Subcutaneous abdominal adipose tissue (tissue), 5 donors: ENCODE results near the gene GRAMD2A.
A peak's percentile ranks its signal among the peaks of the same experiment; 100 is the strongest.

ENCODE experiments used
- H3K27ac ChIP-seq: one replicate; pipeline ENCODE4 v1.7.0; 2013; ENCODE audit warnings: low read depth, mild to moderate bottlenecking, inconsistent platforms, low read length, moderate library complexity
- H3K27me3 ChIP-seq, 5 donors: one replicate each; pipeline ENCODE4 v1.7.0; 2013; ENCODE audit warnings: low read length in 5 of 5, inconsistent platforms in 1 of 5; ENCODE audit not compliant: control insufficient read depth in 5 of 5, insufficient read depth in 4 of 5
- H3K36me3 ChIP-seq, 5 donors: one replicate each; pipeline ENCODE4 v1.7.0; 2013; ENCODE audit warnings: low read length in 5 of 5; ENCODE audit not compliant: control insufficient read depth in 5 of 5, insufficient read depth in 5 of 5
- H3K4me1 ChIP-seq, 5 donors: one replicate each; pipeline ENCODE4 v1.7.0; 2013; ENCODE audit warnings: low read length in 5 of 5, mild to moderate bottlenecking in 3 of 5, moderate library complexity in 1 of 5; ENCODE audit not compliant: control insufficient read depth in 5 of 5, insufficient read depth in 5 of 5
- H3K4me3 ChIP-seq, 5 donors: one replicate each; pipeline ENCODE4 v1.7.0; 2013; ENCODE audit warnings: low read length in 5 of 5, low read depth in 1 of 5
- H3K9ac ChIP-seq, 5 donors: one replicate each; pipeline ENCODE4 v1.7.0; 2013; ENCODE audit warnings: low read length in 5 of 5, mild to moderate bottlenecking in 4 of 5, moderate library complexity in 3 of 5
- H3K9me3 ChIP-seq, 5 donors: one replicate each; pipeline ENCODE4 v1.7.0; 2013; ENCODE audit warnings: low read length in 5 of 5; ENCODE audit not compliant: control insufficient read depth in 5 of 5
- donor health status: healthy.
- donor health status: healthy.
- donor health status: healthy.
- donor health status: healthy.
- donor health status: healthy.

The GRAMD2A gene

GRCh38 chr15:72160696-72161245 is 36.8 kb downstream of the GRAMD2A start:
- peaks cover 0 to 5% (median 2%) of the 10 kb centered on the region in 5 donors for H3K4me1 ChIP-seq
- no peak overlapping the region for H3K27ac ChIP-seq
- no peaks in the 10 kb centered on the region for H3K27me3 ChIP-seq
- no peak overlapping the region for H3K9ac ChIP-seq
- H3K9me3 ChIP-seq: no peaks in the 10 kb centered on the region
- no peaks in the 10 kb centered on the region for H3K36me3 ChIP-seq
- H3K4me3 ChIP-seq: no peak overlapping the region

DNA sequence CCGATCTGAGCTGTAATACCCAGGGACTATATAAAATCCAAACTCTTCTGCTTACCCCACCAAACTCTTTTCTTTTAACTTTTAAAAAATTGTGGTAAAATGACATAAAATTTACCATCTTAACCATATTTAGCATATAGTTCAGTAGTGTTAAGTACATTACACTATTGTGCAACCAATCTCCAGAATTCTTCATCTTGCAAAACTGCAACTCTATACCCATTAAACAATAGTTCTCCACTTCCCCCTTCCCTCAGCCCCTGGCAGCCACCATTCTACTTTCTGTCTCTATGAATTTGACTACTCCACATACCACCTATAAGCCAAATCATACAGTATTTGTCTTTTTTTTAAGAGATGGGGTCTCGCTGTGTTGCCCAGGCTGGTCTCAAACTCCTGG is 40.7 kb downstream of the GRAMD2A start:
- no peaks in the 10 kb centered on the region for H3K36me3 ChIP-seq
- no peak overlapping the region for H3K27ac ChIP-seq
- H3K27me3 ChIP-seq: no peaks in the 10 kb centered on the region
- H3K9ac ChIP-seq: no peak overlapping the region
- H3K9me3 ChIP-seq: no peaks in the 10 kb centered on the region
- no peak overlapping the region for H3K4me3 ChIP-seq
- peaks cover 3 to 15% (median 11%) of the 10 kb centered on the region in 5 donors for H3K4me1 ChIP-seq

- peaks cover 3 to 15% (median 11%) of the 10 kb centered on the region in 5 donors for H3K4me1 ChIP-seq
- H3K27me3 ChIP-seq: no peaks in the 10 kb centered on the region
- no peaks in the 10 kb centered on the region for H3K36me3 ChIP-seq
- no peaks in the 10 kb centered on the region for H3K9me3 ChIP-seq
- H3K4me3 ChIP-seq: peak overlapping the region; percentile 51 to 88 (median 72)
- H3K27ac ChIP-seq: no peak overlapping the region
- H3K9ac ChIP-seq: peak overlapping the region; percentile 17 to 62 (median 57)
Measured at GRCh38 chr15:72155635-72156616, 41.7 kb downstream of the GRAMD2A start.

DNA sequence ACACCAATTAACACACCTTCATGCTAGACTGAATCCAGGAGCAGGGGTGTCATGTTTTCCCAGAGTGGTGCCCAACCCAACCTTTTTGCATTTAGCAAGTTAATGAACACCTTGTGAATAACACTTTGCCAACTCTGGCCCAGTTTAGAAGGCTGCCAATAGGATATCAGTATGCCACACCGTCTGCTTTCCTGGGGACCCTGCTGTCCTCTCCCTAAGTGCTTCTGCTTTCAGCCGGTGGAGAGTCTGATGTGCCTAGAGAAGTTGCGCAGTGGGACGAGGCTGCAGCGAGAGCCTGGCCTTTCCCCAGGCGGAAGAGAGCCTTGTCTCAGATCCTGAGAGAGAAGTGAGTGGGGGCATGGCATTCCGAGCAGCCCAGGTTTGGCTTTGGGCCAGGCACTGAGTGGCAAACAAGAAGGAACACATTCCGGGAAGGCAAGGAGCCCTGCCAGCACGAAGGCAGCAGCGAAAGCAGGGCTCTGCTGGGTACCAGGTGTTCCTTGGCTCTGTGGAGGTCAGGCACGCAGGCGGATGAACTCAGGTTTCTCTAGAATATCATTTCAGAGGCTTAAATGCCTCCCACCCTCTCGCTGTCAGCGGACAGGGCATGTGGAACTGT is 42.5 kb downstream of the GRAMD2A start:
- no peak overlapping the region for H3K27ac ChIP-seq
- no peaks in the 10 kb centered on the region for H3K27me3 ChIP-seq
- H3K9me3 ChIP-seq: no peaks in the 10 kb centered on the region
- H3K9ac ChIP-seq: peak overlapping the region in 4 of 5 donors; percentile 17 to 62 (median 58)
- no peaks in the 10 kb centered on the region for H3K36me3 ChIP-seq
- H3K4me1 ChIP-seq: peaks cover 3 to 15% (median 11%) of the 10 kb centered on the region in 5 donors
- peak overlapping the region; percentile 51 to 88 (median 72) for H3K4me3 ChIP-seq

DNA sequence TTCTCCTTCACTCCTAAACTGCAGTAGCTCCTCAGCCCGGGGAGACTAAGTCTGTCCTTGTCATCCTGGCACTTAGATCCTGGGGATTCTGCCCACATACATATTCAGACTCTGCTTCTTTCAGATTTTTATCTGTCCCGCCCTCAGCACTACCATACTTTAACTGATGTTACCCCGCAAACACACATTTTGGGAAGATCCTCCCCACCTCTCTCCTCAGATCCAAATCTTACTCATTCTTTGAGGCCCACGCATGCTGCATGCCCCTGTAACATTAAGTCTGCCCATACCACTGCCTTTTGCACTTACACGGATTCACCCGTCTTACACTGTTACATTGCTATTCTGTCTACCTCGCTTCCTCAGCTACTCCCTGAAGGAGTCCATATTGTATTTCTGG is 43.3 kb downstream of the GRAMD2A start:
- Histone ChIP-seq H3K27me3 (no peaks in the 10 kb centered on the region), H3K27ac (no peak overlapping the region)

DNA sequence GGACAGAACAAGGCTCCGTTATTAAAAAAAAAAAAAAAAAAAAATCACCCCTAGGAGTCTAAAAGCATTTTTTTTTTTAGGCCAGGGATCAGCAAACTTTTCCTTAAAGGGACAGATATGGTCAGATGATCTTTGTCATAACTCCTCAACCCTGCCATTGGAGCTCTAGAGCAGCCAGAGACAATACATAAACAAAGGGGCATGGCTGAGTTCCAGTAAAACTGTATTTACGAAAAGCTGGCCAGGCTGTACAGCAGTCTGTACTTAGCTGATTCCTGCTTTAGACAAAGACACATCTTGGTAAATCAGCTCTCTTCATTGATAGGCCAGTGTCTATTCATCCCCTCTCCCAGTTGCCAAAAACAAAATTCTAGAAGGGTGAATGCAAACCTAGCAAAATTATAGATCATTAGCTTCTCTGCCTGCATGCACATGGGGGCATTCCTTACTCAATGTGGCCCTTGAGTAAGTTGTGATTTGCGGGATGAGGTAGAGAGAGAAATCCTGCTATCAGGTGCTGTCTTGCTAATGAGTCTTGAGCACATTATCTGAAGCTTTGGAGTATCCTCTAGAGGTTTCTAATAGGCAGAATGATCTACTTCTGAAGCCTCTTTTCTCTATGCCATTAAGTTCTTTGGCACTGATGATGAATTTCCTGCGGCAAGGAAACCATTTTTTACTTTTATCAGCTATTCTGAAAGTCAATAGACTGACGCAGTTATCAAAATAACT is 44.2 kb downstream of the GRAMD2A start:
- Histone ChIP-seq H3K27me3 (no peaks in the 10 kb centered on the region), H3K9me3 (no peaks in the 10 kb centered on the region), H3K36me3 (no peaks in the 10 kb centered on the region), H3K4me3 (no peak overlapping the region), H3K4me1 (peaks cover 3 to 15% (median 11%) of the 10 kb centered on the region in 5 donors), H3K9ac (no peak overlapping the region), H3K27ac (no peak overlapping the region)

More for the DNA sequence above, 43.3 kb downstream of the GRAMD2A start:
- Histone ChIP-seq H3K4me3 (no peak overlapping the region), H3K9ac (no peak overlapping the region), H3K36me3 (no peaks in the 10 kb centered on the region), H3K9me3 (no peaks in the 10 kb centered on the region), H3K4me1 (peaks cover 3 to 15% (median 11%) of the 10 kb centered on the region in 5 donors)

GRCh38 chr15:72147418-72147817 is 50.2 kb downstream of the GRAMD2A start:
- Histone ChIP-seq H3K4me1 (no peaks in the 10 kb centered on the region), H3K27me3 (no peaks in the 10 kb centered on the region), H3K9me3 (no peaks in the 10 kb centered on the region), H3K4me3 (no peak overlapping the region), H3K27ac (no peak overlapping the region), H3K36me3 (no peaks in the 10 kb centered on the region), H3K9ac (no peak overlapping the region)

DNA sequence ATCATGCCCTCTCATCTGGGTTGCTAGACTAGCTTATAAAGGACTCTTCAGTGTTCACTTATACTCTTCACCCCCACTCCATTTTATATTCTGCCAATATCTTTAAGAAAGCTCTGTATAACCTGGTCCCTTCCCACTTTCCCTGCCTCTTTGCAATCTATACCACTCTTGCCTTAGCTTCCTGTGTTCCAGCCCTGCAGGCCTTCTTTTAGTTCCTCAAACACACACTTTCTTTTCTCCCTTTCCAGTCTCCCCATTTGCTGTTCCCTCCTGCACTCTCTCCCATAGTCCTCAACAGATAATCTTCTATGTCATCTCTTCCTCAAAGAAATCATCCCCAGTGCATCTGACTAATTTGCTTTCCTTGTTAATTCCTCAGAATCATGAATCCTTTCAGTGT is 50.7 kb downstream of the GRAMD2A start:
- H3K4me3 ChIP-seq: no peak overlapping the region

DNA sequence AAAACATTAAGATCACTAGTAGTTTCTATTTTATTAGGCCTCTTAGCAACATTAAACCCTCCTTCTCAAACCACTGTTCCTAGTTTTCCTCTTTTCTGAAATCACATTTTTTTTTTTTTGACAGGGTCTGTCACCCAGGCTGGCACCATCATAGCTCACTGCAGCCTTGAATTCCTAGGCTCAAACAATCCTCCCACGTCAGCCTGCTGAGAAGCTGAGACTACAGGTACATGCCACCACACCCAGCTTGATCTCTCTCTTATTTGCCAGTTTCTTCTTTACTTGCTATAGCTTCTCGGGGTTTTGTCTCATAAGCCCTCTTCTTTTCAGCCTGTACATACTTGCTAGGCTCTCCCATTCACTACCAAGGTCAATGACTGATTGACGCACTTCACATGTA is 51.4 kb downstream of the GRAMD2A start:
- Histone ChIP-seq H3K4me3 (no peak overlapping the region), H3K36me3 (no peaks in the 10 kb centered on the region), H3K27me3 (no peaks in the 10 kb centered on the region), H3K9me3 (no peaks in the 10 kb centered on the region), H3K4me1 (no peaks in the 10 kb centered on the region), H3K9ac (no peak overlapping the region), H3K27ac (no peak overlapping the region)

More for the DNA sequence above, 50.7 kb downstream of the GRAMD2A start:
- H3K36me3 ChIP-seq: no peaks in the 10 kb centered on the region
- no peaks in the 10 kb centered on the region for H3K9me3 ChIP-seq
- H3K4me1 ChIP-seq: no peaks in the 10 kb centered on the region
- H3K27me3 ChIP-seq: no peaks in the 10 kb centered on the region
- no peak overlapping the region for H3K27ac ChIP-seq
- H3K9ac ChIP-seq: no peak overlapping the region
